Ishikawa (cell line): Measurements from ENCODE around the gene SIGLEC6.

Source experiments
- CEBPB ChIP-seq: IDR thresholded peaks from 2 replicates; pipeline ENCODE4 v1.6.1; 2012
- CREB1 ChIP-seq: IDR thresholded peaks from 2 replicates; pipeline ENCODE4 v1.6.1; 2012; ENCODE audit warnings: low read depth
- EGR1 ChIP-seq: IDR thresholded peaks from 2 replicates; pipeline ENCODE4 v1.6.1; 2012
- EP300 ChIP-seq: IDR thresholded peaks from 2 replicates; pipeline ENCODE4 v1.6.1; 2012; ENCODE audit warnings: borderline replicate concordance
- FOXM1 ChIP-seq: IDR thresholded peaks from 2 replicates; pipeline ENCODE4 v1.6.1; 2012; ENCODE audit warnings: low read depth, borderline replicate concordance
- NFIC ChIP-seq: IDR thresholded peaks from 2 replicates; pipeline ENCODE4 v1.6.1; 2012
- RAD21 ChIP-seq: IDR thresholded peaks from 2 replicates; pipeline ENCODE4 v1.6.1; 2012; ENCODE audit warnings: low read depth
- TAF1 ChIP-seq: IDR thresholded peaks from 2 replicates; pipeline ENCODE4 v1.6.1; 2012; ENCODE audit warnings: low read depth, mild to moderate bottlenecking
- TCF12 ChIP-seq: IDR thresholded peaks from 2 replicates; pipeline ENCODE4 v1.6.1; 2012; ENCODE audit warnings: low read depth
- TEAD4 ChIP-seq: IDR thresholded peaks from 2 replicates; pipeline ENCODE4 v1.6.1; 2012
- YY1 ChIP-seq: IDR thresholded peaks from 2 replicates; pipeline ENCODE4 v1.6.1; 2012; ENCODE audit warnings: low read depth
- ZBTB7A ChIP-seq: IDR thresholded peaks from 2 replicates; pipeline ENCODE4 v1.6.1; 2012; ENCODE audit warnings: low read depth
- TF ChIP-seq, protein P1 (sequence below): IDR thresholded peaks from 2 replicates; pipeline ENCODE4 v1.6.1; 2012
- TF ChIP-seq, protein P2 (sequence below): IDR thresholded peaks from 2 replicates; pipeline ENCODE4 v1.6.1; 2012; ENCODE audit warnings: low read depth, mild to moderate bottlenecking
- TF ChIP-seq, protein P3 (sequence below): IDR thresholded peaks from 2 replicates; pipeline ENCODE4 v1.6.1; 2012

Gene SIGLEC6

DNA sequence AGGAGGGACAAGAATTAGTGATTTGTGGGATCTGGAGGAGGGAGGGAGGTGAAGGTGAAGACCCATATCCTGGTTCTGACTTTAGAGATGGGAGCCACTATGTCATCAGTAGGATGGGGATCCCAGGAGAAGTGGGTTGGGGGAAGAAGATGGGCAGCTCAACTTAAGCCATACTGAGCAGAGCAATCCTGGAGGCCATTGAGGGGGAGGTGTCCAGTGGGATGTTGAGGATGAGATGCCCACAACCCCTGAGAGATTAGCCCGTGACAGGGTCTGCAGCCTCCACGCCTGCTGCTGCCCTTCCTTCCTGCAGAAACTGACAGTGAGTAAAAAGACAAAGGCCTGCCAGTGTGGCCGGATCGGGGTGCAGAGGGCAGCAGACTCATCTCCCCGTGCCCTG, 11.2 kb upstream of the SIGLEC6 start:
- no peak for TF ChIP-seq CREB1
- TF ChIP-seq, protein P1, sequence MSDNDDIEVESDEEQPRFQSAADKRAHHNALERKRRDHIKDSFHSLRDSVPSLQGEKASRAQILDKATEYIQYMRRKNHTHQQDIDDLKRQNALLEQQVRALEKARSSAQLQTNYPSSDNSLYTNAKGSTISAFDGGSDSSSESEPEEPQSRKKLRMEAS, result no peak
- no peak for TF ChIP-seq YY1
- TF ChIP-seq NFIC, result no peak
- TF ChIP-seq EGR1, result no peak
- no peak for TF ChIP-seq RAD21
- TF ChIP-seq FOXM1, result no peak
- TF ChIP-seq, protein P2, sequence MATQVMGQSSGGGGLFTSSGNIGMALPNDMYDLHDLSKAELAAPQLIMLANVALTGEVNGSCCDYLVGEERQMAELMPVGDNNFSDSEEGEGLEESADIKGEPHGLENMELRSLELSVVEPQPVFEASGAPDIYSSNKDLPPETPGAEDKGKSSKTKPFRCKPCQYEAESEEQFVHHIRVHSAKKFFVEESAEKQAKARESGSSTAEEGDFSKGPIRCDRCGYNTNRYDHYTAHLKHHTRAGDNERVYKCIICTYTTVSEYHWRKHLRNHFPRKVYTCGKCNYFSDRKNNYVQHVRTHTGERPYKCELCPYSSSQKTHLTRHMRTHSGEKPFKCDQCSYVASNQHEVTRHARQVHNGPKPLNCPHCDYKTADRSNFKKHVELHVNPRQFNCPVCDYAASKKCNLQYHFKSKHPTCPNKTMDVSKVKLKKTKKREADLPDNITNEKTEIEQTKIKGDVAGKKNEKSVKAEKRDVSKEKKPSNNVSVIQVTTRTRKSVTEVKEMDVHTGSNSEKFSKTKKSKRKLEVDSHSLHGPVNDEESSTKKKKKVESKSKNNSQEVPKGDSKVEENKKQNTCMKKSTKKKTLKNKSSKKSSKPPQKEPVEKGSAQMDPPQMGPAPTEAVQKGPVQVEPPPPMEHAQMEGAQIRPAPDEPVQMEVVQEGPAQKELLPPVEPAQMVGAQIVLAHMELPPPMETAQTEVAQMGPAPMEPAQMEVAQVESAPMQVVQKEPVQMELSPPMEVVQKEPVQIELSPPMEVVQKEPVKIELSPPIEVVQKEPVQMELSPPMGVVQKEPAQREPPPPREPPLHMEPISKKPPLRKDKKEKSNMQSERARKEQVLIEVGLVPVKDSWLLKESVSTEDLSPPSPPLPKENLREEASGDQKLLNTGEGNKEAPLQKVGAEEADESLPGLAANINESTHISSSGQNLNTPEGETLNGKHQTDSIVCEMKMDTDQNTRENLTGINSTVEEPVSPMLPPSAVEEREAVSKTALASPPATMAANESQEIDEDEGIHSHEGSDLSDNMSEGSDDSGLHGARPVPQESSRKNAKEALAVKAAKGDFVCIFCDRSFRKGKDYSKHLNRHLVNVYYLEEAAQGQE, result no peak
- no peak for TF ChIP-seq ZBTB7A
- no peak for TF ChIP-seq TCF12
- TF ChIP-seq TAF1, result no peak
- no peak for TF ChIP-seq TEAD4
- no peak for TF ChIP-seq EP300
- TF ChIP-seq, protein P3, sequence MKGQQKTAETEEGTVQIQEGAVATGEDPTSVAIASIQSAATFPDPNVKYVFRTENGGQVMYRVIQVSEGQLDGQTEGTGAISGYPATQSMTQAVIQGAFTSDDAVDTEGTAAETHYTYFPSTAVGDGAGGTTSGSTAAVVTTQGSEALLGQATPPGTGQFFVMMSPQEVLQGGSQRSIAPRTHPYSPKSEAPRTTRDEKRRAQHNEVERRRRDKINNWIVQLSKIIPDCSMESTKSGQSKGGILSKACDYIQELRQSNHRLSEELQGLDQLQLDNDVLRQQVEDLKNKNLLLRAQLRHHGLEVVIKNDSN, result no peak
- TF ChIP-seq CEBPB, result no peak

DNA sequence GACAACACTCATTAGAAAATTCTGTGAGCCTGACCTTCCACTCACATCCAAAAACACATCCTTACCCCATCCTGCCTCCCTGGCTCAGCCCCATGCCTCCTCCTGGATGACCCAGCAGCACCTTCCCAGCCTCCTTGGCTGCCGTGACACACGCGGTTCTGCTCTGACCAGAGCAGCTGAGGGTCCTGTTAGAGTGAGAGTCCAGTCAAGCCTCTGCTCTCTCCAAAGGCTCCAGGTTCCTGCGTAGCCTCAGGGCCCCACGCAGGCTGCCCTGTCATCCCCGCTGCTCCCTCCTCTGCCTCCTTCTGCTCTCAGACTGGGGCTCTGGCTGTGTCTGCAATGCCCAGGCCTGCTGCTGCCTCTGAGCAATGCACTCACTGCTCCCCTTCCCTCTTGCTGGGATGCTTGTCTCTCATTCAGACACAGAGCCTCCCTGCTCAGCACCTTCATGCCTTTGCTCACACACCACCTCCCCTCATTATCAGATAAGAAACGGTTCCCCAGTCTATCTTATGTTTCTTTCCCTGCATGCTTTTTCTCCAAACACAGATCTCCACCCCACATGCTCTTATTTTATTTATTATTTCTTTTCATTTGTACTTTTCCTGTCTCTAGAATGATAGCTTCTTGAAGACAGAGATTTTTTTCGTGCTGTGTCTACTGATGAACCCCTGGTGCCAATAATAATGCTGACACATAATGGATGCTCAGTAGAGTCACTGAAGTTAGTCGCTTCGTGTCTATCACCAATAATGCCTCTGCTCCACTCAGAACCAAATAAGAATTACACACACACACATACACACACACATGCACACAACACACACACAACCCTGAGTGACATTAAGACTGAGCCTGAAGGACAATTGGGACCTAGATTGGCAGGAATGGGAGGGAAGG, 10.2 kb upstream of the SIGLEC6 start:
- no peak for TF ChIP-seq TAF1
- TF ChIP-seq, protein P3, result no peak
- TF ChIP-seq, protein P2, result no peak
- no peak for TF ChIP-seq TCF12

DNA sequence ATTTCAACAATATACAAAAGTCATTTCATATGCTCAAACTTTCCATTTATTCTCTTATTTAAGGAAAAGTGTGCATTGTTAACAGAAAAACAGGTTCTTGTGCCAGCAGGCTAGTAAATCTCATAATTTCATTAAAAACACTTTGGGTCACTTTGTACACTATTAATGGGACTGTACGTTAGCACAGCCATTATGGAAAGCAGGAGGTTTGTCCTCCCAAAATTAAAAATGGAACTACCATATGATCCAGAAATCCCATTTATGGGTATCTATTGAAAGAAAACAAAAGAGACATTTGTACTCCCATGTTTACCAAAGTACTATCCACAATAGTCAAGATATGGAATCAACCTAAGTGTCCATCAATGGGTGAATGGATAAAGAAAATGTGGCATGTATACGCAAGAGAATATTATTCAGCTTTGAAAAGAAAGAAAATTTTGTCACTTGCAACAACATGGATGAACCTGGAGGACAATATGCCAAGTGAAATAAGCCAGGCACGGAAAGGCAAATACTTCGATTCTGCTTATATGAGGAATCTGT, 8.4 kb upstream of the SIGLEC6 start:
- TF ChIP-seq TCF12, result no peak
- no peak for TF ChIP-seq EGR1
- no peak for TF ChIP-seq TEAD4
- TF ChIP-seq, protein P3, result no peak

DNA sequence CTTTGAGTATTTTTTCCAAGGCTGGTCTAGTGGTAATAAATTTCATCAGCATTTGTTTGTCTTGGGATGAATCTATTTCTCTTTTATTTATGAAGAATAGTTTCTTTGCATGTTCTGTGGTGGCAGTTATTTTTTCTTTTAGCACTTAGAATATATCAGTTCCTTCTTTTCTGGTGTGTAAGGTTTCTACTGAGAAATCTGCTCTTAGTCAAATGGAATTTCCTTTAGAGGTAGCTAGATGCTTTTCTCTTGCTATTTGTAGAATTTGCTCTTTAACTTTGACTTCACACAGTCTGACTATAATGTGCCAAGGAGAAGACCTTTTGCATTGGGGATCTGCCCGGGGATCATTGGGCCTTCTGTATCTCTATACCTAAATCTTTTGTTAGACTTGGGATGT, 4.1 kb upstream of the SIGLEC6 start:
- no peak for TF ChIP-seq EP300
- TF ChIP-seq RAD21, result no peak
- no peak for TF ChIP-seq EGR1
- TF ChIP-seq YY1, result no peak
- TF ChIP-seq, protein P1, result no peak
- TF ChIP-seq, protein P2, result no peak
- TF ChIP-seq TAF1, result no peak
- no peak for TF ChIP-seq FOXM1
- TF ChIP-seq TEAD4, result no peak
- no peak for TF ChIP-seq CEBPB
- TF ChIP-seq NFIC, result no peak
- TF ChIP-seq TCF12, result no peak
